HT1080 (cell line): Measurements from ENCODE around the gene FGFR2. TPM values are rescaled to one million over a fixed set of nuclear protein-coding genes. Genes with fewer than 3 reads are reported as not detected.

Experiments
- DNase-seq: peaks from one replicate; pipeline ENCODE4 v3.0.0-alpha.2; 2015; ENCODE audit warnings: low read depth
- total RNA-seq: library from RNA; depleted of rRNA; stranded (reverse); fragments of >200 nt; shearing (Covaris generic); gene quantifications from 2 replicates; pipeline ENCODE4 v1.2.3, GENCODE V29; 2014

The FGFR2 gene
- total RNA-seq, 1 experiment from 2014 or later: not detected

DNA sequence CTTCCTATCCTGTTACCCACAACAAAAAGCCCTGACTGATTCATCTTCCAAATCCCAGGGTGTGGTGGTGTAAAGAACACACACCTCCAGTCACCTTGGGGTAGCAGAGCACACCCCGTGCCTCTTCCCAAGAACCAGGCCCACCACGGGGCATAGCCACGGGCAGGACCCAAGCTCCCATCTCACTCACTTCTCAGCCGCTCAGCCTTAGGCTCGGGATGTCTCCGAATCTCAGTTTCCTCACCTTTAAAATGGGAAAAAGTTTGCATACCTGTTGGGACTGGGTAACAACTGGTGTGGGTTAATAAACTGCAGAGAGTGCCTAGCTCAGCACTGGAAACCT is 139.0 kb downstream of the FGFR2 start:
- DNase-seq: no peak

DNA sequence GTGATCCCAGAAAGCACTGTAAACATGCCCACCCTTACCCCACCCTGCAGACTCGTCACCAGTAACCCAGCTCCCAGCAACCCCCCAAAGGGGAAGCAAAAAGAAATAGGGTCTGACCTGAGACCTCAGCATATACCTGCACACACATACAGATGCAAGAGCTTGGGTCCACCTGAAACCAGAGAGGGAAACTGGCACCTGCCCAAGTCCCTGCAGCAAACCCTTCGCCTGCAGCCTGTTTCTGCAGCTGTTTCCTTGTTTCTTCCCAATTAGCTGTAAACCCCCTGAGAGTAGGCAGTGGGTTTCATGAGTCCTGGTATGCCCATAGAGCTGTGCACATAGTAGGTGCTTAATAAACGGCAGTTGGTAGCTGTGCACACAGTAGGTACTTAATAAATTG is 140.5 kb downstream of the FGFR2 start:
- no peak for DNase-seq

GRCh38 chr10:121455377-121455776 is 142.9 kb downstream of the FGFR2 start:
- DNase-seq: no peak

DNA sequence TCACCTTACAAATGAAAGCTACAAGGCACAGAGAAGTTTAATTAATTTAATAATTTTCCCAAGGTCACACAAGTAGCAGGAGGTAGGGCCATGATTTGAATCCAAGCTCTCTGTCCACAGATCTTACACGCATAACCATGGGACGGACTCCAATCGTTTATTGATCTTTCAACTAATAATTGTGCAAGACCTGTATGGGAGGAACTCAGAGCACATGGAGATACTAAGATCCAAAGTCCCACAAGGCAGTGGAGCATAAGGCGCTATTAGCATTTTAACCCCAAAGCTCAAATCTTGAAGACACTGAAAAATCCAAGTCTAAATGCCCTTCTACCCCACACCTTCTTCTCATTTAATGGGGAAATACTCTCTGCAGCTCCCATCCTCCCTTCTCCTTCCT is 143.5 kb downstream of the FGFR2 start:
- DNase-seq: no peak

GRCh38 chr10:121453160-121453559 is 145.1 kb downstream of the FGFR2 start:
- DNase-seq: no peak

- no peak for DNase-seq
Measured at GRCh38 chr10:121452581-121452980, 145.7 kb downstream of the FGFR2 start.

DNA sequence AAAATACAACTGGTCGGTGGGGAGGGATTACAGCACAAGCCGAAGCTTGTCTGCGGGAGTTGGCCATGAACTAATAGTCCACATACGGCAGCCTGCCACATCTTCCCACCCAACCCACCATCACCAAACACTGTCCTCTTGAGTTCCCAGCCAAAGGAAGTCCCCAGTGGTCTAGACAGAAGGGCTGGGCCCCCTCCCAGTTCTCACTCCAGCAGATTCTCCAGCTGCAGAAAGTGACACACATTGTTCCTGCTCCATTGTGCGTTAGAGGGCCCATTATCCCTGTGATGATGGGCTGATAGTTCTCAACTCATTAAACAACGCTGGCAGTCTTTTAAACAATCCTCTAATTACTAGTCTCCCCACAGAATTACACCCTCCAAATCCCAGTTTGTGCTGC is 148.0 kb downstream of the FGFR2 start:
- no peak for DNase-seq

DNA sequence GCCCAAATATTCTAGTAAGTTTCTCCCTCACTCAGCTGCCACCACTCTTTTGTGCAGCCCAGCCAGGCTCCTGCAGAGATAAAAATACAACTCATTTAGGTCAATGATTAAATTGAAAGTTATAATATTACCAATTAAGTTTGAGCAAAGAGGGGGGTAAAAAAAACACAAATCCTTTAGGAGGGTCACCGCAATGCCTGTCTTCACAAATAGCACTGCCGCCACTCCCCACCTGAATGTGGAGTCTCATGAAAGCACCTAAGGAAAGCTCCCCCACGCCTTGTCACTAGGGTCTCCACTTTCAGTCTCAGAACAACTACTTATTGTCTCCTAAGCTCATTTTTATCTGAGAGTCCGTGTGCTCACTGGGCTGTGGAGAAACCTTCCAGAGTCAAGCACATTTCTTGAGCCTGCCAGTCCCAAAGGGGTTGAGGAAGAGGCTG is 148.7 kb downstream of the FGFR2 start:
- no peak for DNase-seq

- DNase-seq: no peak
Measured at GRCh38 chr10:121448766-121449421, 149.3 kb downstream of the FGFR2 start.

GRCh38 chr10:121444520-121445165 is 153.6 kb downstream of the FGFR2 start:
- DNase-seq: no peak

DNA sequence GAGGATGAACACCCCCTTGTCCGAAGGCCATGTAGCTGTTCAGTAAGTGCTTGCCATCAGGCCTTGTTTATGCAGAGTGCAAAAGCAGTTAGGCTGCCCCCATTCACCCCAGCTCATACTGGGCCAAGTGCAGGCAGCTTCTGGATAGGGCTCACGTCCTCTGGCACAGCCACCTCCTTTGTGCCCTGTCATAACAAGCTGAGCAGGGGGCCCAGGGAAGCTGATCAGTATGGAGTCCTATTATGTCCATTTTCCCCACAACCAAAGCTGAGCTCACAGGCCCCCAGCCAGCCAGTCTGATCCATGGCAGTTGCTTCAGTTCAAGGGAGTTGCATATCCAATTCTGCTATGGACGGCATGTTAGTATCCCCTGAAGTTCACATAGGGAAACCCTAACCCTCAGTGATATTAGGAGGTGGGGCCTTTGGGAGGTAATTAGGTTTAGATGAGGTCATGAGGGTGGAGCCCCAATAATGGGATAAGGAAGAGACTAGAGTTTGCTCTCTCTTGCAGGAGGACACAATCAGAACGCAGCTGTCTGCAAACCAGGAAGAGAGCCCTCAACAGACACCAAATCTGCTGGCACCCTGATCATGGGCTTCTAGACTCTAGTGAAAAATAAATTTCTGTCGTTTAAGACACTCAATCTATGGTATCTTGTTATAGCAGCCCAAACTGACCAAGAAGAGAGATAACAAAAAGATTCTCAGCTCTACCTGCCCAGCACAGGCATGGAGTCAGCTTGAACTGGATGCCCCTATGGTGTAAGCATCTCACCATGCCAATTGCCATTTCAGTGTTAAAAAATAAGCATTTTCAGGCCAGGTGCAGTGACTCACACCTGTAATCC is 155.9 kb downstream of the FGFR2 start:
- DNase-seq: no peak

DNA sequence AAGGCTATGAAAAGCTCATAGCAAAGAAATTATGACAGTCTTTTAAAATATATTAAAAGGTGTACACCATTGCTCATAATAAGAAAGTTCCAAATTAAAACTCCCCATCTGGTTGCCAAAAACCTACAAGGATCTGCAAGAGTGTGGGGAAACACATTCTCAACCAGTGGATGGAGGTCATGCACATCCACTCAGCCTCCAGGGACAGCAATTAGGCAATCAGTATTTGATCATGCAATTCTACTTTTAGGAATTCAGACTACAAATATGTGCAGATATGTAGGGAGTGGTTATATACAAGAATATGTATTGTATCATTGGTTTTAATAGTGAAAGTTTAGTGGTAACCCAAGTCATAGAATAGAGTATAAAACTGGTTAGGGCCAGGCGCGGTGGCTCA is 157.8 kb downstream of the FGFR2 start:
- no peak for DNase-seq

DNA sequence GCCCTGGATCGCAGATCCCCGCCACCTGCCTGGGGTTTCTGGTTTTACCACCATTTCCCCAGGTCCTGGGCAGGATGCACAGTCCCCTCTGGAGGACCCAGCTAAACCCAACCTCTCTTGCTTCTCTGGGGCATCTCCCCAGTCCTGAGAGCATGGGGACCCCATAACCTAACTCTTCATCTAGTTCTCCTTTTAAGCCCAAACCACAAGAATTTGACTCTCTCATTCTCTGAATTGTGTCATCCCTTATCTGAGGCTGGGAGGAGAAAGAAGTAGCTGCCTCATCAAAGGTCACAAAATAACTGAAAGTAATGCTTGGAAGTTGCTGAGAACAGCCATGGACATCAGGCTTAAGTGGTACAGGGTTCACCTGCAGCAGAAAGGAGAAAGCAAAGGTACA is 159.9 kb downstream of the FGFR2 start:
- no peak for DNase-seq

GRCh38 chr10:121437596-121437995 is 160.6 kb downstream of the FGFR2 start:
- no peak for DNase-seq

- no peak for DNase-seq
Measured at GRCh38 chr10:121436630-121437341, 161.5 kb downstream of the FGFR2 start.

- DNase-seq: no peak
Measured at GRCh38 chr10:121436281-121436629, 162.0 kb downstream of the FGFR2 start.

DNA sequence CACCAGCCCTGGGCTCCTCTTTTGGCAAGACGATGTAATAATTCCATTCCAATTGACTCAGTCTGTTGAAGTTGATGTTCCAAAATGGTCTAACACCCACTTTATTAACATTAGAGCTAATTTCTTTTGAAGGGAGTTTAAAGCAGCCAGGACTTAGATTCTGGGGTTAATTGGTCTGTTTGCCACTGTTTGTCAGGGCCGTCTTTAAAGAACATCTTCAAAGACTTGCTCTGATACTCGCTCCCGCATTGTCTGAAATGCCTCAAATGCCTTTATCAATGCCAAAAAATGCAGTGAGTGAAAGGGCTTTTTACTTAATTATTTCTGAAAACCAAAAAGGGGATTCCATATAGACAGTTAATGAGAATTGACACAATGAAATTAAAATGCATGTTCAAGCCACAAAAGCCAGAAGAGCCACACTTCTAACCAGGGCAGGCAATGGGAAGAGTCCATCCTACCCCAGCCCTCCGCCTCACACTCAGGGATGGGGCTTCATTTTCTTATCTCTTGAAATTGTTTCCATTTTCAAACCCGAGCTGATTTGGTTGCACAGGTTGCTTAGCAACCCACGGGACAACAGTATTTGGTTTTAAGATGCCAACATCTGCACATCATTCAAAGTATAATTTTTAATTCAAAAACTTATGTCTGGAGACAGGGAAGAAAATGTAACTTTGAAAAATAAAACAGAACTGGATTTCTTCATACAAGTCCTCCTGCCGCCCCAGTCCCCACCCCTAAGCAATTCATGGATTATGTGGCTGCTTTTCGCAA is 163.0 kb downstream of the FGFR2 start:
- no peak for DNase-seq

DNA sequence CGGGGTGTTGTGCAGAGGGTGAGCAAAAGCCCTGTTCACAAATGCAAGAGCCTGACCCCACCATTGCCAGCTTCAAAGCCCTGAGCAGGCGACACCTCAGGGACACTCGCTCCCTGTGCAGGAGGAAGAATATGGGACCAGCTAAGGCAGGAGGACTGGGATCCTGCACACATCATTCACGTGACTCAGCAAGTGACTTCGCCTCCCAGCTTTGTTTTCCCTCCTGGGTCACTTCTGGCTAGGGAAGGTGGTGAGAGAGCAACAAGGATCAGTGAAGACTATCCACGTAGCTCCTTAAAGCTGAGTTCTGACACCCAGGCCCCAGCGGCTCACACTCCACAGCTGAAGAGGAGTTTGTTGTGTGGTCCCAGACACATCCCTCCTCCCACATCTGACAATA is 164.3 kb downstream of the FGFR2 start:
- no peak for DNase-seq

GRCh38 chr10:121428867-121429266 is 169.4 kb downstream of the FGFR2 start:
- DNase-seq: no peak
